Lower lobe of right lung (tissue), 2 donors: ENCODE data around the gene SSC5D. TPM values are rescaled to one million over a fixed set of nuclear protein-coding genes. Genes with fewer than 3 reads are reported as not detected.
A peak's percentile ranks its signal among the peaks of the same experiment; 100 is the strongest.
"Not testable (repeated sequence)": the region's sequence is repeated elsewhere in the genome, so short reads cannot be mapped to it uniquely, and the experiment has no call there.

Source experiments
- ATAC-seq, 2 donors: fragments of 200-7000 bp; cut with Tn5 transposase; one replicate each; pipeline ENCODE4 v1.9.1; 2020 to 2022; ENCODE audit warnings: mild to moderate bottlenecking in 2 of 2, moderate library complexity in 2 of 2
- DNase-seq: peaks from one replicate; pipeline ENCODE4 v3.0.0-alpha.2; 2020
- H3K27ac ChIP-seq: fragments of 200-600 bp; one replicate; pipeline ENCODE4 v1.8.0; 2022
- H3K27me3 ChIP-seq: fragments of 200-600 bp; one replicate; pipeline ENCODE4 v1.8.0; 2022; ENCODE audit warnings: low read depth
- H3K36me3 ChIP-seq: fragments of 200-600 bp; one replicate; pipeline ENCODE4 v1.8.0; 2022; ENCODE audit warnings: mild to moderate bottlenecking
- H3K4me1 ChIP-seq: fragments of 200-600 bp; one replicate; pipeline ENCODE4 v1.8.0; 2022
- H3K4me3 ChIP-seq: fragments of 200-600 bp; one replicate; pipeline ENCODE4 v1.8.0; 2022; ENCODE audit warnings: mild to moderate bottlenecking
- H3K9me3 ChIP-seq: fragments of 200-600 bp; one replicate; pipeline ENCODE4 v1.8.0; 2022
- CTCF ChIP-seq: fragments of 200-600 bp; IDR thresholded peaks from one replicate; pipeline ENCODE4 v1.8.0; 2022; ENCODE audit warnings: antibody characterized with exemption, mild to moderate bottlenecking
- intact Hi-C: fragments of 100-400 bp; cut with DNase I; formaldehyde crosslinking; loops from one replicate; pipeline ENCODE4 v1.11.0; 2022
- total RNA-seq: library from RNA; stranded (reverse); fragmentation: NEBNext Ultra II Directional; extraction: Animal tissue kit (Norgen Biotek cat#: 25700); gene quantifications from one replicate; pipeline ENCODE4 v1.2.1, GENCODE V29; 2021
- donor health status: DM: no; HTN: yes; CAD: no; lungs with severe emphysema.

The SSC5D gene
- total RNA-seq, 1 donor from 2014 or later, result 4.7 TPM

- DNase-seq (no peak), ATAC-seq (no peak)
- Histone ChIP-seq H3K4me1 (peaks cover 5% of the 10 kb centered on the region), H3K27me3 (peaks cover 17% of the 10 kb centered on the region), H3K4me3 (peak overlapping the region; percentile 37), H3K27ac (peak overlapping the region; percentile 58), H3K9me3 (no peaks in the 10 kb centered on the region), H3K36me3 (no peaks in the 10 kb centered on the region)
- TF ChIP-seq CTCF, result no peak
- intact Hi-C loops, result no loop called here
Measured at GRCh38 chr19:55493052-55493644, 4.9 kb downstream of the SSC5D start.

- no peaks in the 10 kb centered on the region for H3K9me3 ChIP-seq
- ATAC-seq (peak in 1 of 2 donors; percentile 5), DNase-seq (no peak)
- H3K27me3 ChIP-seq, result peaks cover 17% of the 10 kb centered on the region
- H3K27ac ChIP-seq, result peak overlapping the region; percentile 58
- peaks cover 5% of the 10 kb centered on the region for H3K4me1 ChIP-seq
- H3K4me3 ChIP-seq, result peak overlapping the region; percentile 37
- no peaks in the 10 kb centered on the region for H3K36me3 ChIP-seq
- intact Hi-C loops, result no loop called here
- no peak for TF ChIP-seq CTCF
Measured at GRCh38 chr19:55493645-55494171, 5.5 kb downstream of the SSC5D start.

GRCh38 chr19:55494172-55494761 lies 6.0 kb downstream of the SSC5D start:
- intact Hi-C loops, result no loop called here
- H3K27ac ChIP-seq, result peak overlapping the region; percentile 58

GRCh38 chr19:55495646-55496349 lies 7.6 kb downstream of the SSC5D start:
- H3K27me3 ChIP-seq, result peaks cover 10% of the 10 kb centered on the region
- ATAC-seq, result no peak
- no peaks in the 10 kb centered on the region for H3K36me3 ChIP-seq
- H3K4me3 ChIP-seq, result no peak overlapping the region
- no peak overlapping the region for H3K27ac ChIP-seq
- no peak for TF ChIP-seq CTCF
- intact Hi-C loops, result no loop called here
- H3K4me1 ChIP-seq, result peaks cover 5% of the 10 kb centered on the region
- DNase-seq, result peak; percentile 26
- H3K9me3 ChIP-seq, result no peaks in the 10 kb centered on the region

More at GRCh38 chr19:55494172-55494761, 6.0 kb downstream of the SSC5D start:
- ATAC-seq, result peak; percentile 35 to 37
- H3K4me1 ChIP-seq, result peaks cover 5% of the 10 kb centered on the region
- no peak for TF ChIP-seq CTCF
- H3K4me3 ChIP-seq, result peak overlapping the region; percentile 37
- H3K9me3 ChIP-seq, result no peaks in the 10 kb centered on the region
- no peaks in the 10 kb centered on the region for H3K36me3 ChIP-seq
- peak; percentile 44 for DNase-seq
- H3K27me3 ChIP-seq, result peaks cover 15% of the 10 kb centered on the region

GRCh38 chr19:55496820-55497219 lies 8.6 kb downstream of the SSC5D start:
- H3K4me3 ChIP-seq, intact Hi-C loops, ATAC-seq, H3K4me1 ChIP-seq, H3K27me3 ChIP-seq, H3K27ac ChIP-seq, H3K36me3 ChIP-seq, H3K9me3 ChIP-seq: not testable (repeated sequence)
- peak; percentile 28 for DNase-seq

- peak; percentile 30 for DNase-seq
- intact Hi-C loops, result no loop called here
- H3K36me3 ChIP-seq, result no peaks in the 10 kb centered on the region
- H3K4me1 ChIP-seq, result no peaks in the 10 kb centered on the region
- no peak overlapping the region for H3K4me3 ChIP-seq
- no peak for TF ChIP-seq CTCF
- no peak overlapping the region for H3K27ac ChIP-seq
- peaks cover 10% of the 10 kb centered on the region for H3K27me3 ChIP-seq
- no peaks in the 10 kb centered on the region for H3K9me3 ChIP-seq
- no peak for ATAC-seq
Measured at GRCh38 chr19:55497763-55498162, 9.5 kb downstream of the SSC5D start.
